Psoas muscle (tissue), 8 donors: ENCODE data around the gene SIX3. TPM values are rescaled to one million over a fixed set of nuclear protein-coding genes. Genes with fewer than 3 reads are reported as not detected.
A peak's percentile ranks its signal among the peaks of the same experiment; 100 is the strongest.

Experiments used
- ATAC-seq, 4 donors: fragments of 200-7000 bp; cut with Tn5 transposase; one replicate each; pipeline ENCODE4 v1.9.1; 2020; ENCODE audit warnings: moderate library complexity in 3 of 4, mild to moderate bottlenecking in 2 of 4
- DNase-seq, 2 donors: peaks; one replicate each; pipeline ENCODE4 v3.0.0-alpha.2; 2020
- H3K27ac ChIP-seq: fragments of 200-600 bp; one replicate; pipeline ENCODE4 v1.8.0; 2022
- H3K27me3 ChIP-seq, 3 donors: fragments of 200-600 bp in 1 of 3; one replicate each; pipeline versions ENCODE4 v1.6.1 to v1.8.0; 2013 to 2022; ENCODE audit warnings: low read length in 2 of 3, mild to moderate bottlenecking in 2 of 3, moderate library complexity in 1 of 3; ENCODE audit not compliant: insufficient read depth in 3 of 3
- H3K36me3 ChIP-seq, 2 donors: fragments of 200-600 bp in 1 of 2; one replicate each; pipeline versions ENCODE4 v1.6.1 to v1.8.0; 2013 to 2022; ENCODE audit warnings: low read depth in 1 of 2, mild to moderate bottlenecking in 1 of 2, moderate library complexity in 1 of 2; ENCODE audit not compliant: insufficient read depth in 1 of 2
- H3K4me1 ChIP-seq: fragments of 200-600 bp; one replicate; pipeline ENCODE4 v1.8.0; 2022
- H3K4me3 ChIP-seq: fragments of 200-600 bp; one replicate; pipeline ENCODE4 v1.8.0; 2022; ENCODE audit warnings: mild to moderate bottlenecking
- H3K9me3 ChIP-seq: fragments of 200-600 bp; one replicate; pipeline ENCODE4 v1.8.0; 2022
- WGBS, 3 donors: extraction: QIAGEN DNeasy Blood & Tissue Kit; methylation state at CpG; one replicate each; pipeline versions ENCODE4 v1.1.6 to v1.1.7; 2013; 5-methylcytosine and 5-hydroxymethylcytosine counted together
- intact Hi-C, 2 donors: fragments of 100-400 bp; cut with DNase I; formaldehyde crosslinking; loops; one replicate each; pipeline versions ENCODE4 v1.11.0 to v1.14.2; 2022
- polyA plus RNA-seq, 3 donors: library from polyadenylated mRNA; stranded (reverse); fragments of 200-250 nt; gene quantifications; one replicate each; pipeline ENCODE4 v1.2.3, GENCODE V29; 2013
- total RNA-seq, 4 donors: library from RNA; stranded (reverse); fragmentation: NEBNext Ultra II Directional in 2 of 4; extraction: Animal tissue kit (Norgen Biotek cat#: 25700) in 2 of 4; gene quantifications; one replicate each; pipeline versions ENCODE4 v1.2.1 to v1.2.4, GENCODE V29; 2021 to 2023
- TF ChIP-seq, protein P1 (sequence below): fragments of 200-600 bp; IDR thresholded peaks from one replicate; pipeline ENCODE4 v1.8.0; 2022; ENCODE audit warnings: antibody characterized with exemption
- donor health status: healthy with polysubstance abuse.
- donor health status: DM: no; HTN: no; CAD: no; lungs with moderate emphysema.
- donor health status: Bipolar disorder and iron deficiency.
- donor health status: healthy.
- donor health status: DM: yes; HTN: yes; CAD: no.
- donor health status: DM: no; HTN: no; CAD: no.
- donor health status: DM: no; HTN: no; CAD: no.
- donor health status: DM: yes; HTN: yes; CAD: no.

Gene SIX3
- total and polyA plus RNA-seq, 7 donors, result 0.01 to 0.20 TPM; not detected in 5

GRCh38 chr2:44956843-44957242 lies 15.3 kb downstream of the SIX3 start:
- H3K27me3 ChIP-seq, result peaks cover 0 to 37% (median 29%) of the 10 kb centered on the region in 3 donors
- DNase-seq (no peak), ATAC-seq (no peak)
- no peaks in the 10 kb centered on the region for H3K9me3 ChIP-seq
- no peak overlapping the region for H3K4me3 ChIP-seq
- no peak overlapping the region for H3K27ac ChIP-seq
- intact Hi-C loops, result loop anchor here (5.0 to 10.0 kb wide), 3 partner anchors 480 to 912 kb away; no protein-coding TSS in a partner anchor
- TF ChIP-seq, protein P1, sequence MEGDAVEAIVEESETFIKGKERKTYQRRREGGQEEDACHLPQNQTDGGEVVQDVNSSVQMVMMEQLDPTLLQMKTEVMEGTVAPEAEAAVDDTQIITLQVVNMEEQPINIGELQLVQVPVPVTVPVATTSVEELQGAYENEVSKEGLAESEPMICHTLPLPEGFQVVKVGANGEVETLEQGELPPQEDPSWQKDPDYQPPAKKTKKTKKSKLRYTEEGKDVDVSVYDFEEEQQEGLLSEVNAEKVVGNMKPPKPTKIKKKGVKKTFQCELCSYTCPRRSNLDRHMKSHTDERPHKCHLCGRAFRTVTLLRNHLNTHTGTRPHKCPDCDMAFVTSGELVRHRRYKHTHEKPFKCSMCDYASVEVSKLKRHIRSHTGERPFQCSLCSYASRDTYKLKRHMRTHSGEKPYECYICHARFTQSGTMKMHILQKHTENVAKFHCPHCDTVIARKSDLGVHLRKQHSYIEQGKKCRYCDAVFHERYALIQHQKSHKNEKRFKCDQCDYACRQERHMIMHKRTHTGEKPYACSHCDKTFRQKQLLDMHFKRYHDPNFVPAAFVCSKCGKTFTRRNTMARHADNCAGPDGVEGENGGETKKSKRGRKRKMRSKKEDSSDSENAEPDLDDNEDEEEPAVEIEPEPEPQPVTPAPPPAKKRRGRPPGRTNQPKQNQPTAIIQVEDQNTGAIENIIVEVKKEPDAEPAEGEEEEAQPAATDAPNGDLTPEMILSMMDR, result no peak
- WGBS, 3 donors, result 36 to 63% (median 60%) methylated on average over 1 of the region's 1 CpG
- H3K4me1 ChIP-seq, result peaks cover 21% of the 10 kb centered on the region
- H3K36me3 ChIP-seq, result no peaks in the 10 kb centered on the region

- Histone ChIP-seq H3K4me1 (peaks cover 18% of the 10 kb centered on the region), H3K27ac (no peak overlapping the region), H3K27me3 (peaks cover 0 to 28% (median 22%) of the 10 kb centered on the region in 3 donors), H3K4me3 (no peak overlapping the region), H3K36me3 (no peaks in the 10 kb centered on the region), H3K9me3 (no peaks in the 10 kb centered on the region)
- ATAC-seq (no peak), DNase-seq (no peak)
- TF ChIP-seq, protein P1, result no peak
- 74 to 83% (median 78%) methylated on average over 6 of the region's 6 CpGs for WGBS, 3 donors
- intact Hi-C loops, result loop anchor here (5.0 to 10.0 kb wide), 3 partner anchors 480 to 913 kb away; no protein-coding TSS in a partner anchor
These were observed 16.3 kb downstream of the SIX3 start for GRCh38 chr2:44957656-44958327.

DNA sequence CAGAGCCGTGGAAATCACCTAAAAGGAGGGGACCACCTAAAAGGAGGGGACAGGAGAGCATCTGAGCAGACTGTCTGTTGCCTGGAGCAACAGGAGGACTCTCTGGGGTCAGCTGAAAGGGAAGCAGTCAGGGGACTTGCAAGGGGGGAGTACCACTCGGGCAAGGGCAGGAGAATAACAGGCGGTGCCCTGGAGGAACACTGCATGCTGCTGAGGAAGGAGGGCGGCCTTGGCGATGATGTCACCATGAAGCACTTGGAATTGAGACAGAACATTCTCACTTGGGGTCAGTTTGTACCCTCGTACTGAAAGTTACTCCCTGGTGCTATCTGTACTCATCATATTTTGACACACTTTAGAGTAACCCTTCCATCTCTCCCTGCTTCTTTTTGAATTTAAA lies 18.4 kb downstream of the SIX3 start:
- ATAC-seq, result peak in 1 of 4 donors; percentile 24
- Histone ChIP-seq H3K4me1 (peaks cover 7% of the 10 kb centered on the region), H3K27me3 (peaks cover 0 to 12% (median 9%) of the 10 kb centered on the region in 3 donors), H3K27ac (no peak overlapping the region), H3K36me3 (no peaks in the 10 kb centered on the region), H3K4me3 (no peak overlapping the region), H3K9me3 (no peaks in the 10 kb centered on the region)
- TF ChIP-seq, protein P1, result no peak
- 59 to 82% (median 76%) methylated on average over 6 of the region's 6 CpGs for WGBS, 3 donors
- intact Hi-C loops, result loop anchor here (5.0 to 10.0 kb wide), 3 partner anchors 483 to 915 kb away; no protein-coding TSS in a partner anchor
- no peak for DNase-seq

GRCh38 chr2:44960871-44961270 lies 19.4 kb downstream of the SIX3 start:
- TF ChIP-seq, protein P1, result no peak
- Histone ChIP-seq H3K9me3 (no peaks in the 10 kb centered on the region), H3K27me3 (peaks cover 0 to 12% (median 3%) of the 10 kb centered on the region in 3 donors), H3K36me3 (no peaks in the 10 kb centered on the region), H3K27ac (no peak overlapping the region), H3K4me3 (no peak overlapping the region), H3K4me1 (no peaks in the 10 kb centered on the region)
- intact Hi-C loops, result no loop called here
- ATAC-seq (no peak), DNase-seq (no peak)
- WGBS, 3 donors, result 77 to 91% (median 82%) methylated on average over 5 of the region's 5 CpGs
